Measurements from ENCODE around the gene MYT1.
A peak's percentile ranks its signal among the peaks of the same experiment; 100 is the strongest.
"Not testable (repeated sequence)": the region's sequence is repeated elsewhere in the genome, so short reads cannot be mapped to it uniquely, and the experiment has no call there.

Gene MYT1

GRCh38 chr20:64171211-64171610 lies 7.0 kb downstream of the MYT1 start:
- no peak for DNase-seq

DNA sequence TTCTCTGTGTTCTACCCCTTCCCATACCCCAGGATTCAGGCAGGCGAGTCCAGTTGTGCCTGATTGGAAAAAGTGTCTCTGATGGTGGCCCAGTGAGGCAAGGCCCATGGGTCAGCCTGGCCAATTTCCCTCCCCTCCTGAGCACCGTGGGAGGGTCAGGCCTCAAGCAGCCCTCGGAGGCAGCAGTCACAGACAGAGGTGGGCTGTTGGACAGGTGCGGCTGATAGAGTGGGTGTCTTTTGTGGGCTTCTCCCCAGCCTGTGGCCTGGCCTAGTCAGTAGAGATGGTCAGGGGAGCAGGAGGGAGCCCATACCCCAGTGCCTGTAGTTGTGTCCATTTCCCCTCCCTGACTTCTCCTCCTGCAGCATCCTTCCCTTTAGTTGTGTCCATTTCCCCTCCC lies 8.9 kb downstream of the MYT1 start:
- DNase-seq = no peak

GRCh38 chr20:64176551-64176950 lies 12.3 kb downstream of the MYT1 start:
- no peak for DNase-seq

DNA sequence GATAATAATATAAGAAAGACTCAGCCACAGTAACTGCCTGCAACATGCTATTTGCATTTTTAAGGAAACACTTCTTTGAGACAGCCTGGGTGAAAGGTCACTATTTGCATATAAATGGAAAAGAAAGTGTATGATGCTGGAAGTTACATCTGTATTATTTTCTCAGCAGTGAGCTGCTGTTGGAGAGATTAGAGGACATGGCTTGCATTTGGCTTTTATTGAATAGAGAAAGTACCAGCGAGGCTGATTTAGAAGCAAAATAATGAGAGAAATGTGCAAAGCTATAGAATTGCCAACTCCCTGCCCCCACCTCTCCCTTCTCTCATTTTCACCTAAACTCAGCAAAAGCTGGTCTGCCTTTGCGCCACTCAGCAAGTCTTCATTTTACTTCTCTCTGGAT lies 12.7 kb downstream of the MYT1 start:
- DNase-seq = no peak

DNA sequence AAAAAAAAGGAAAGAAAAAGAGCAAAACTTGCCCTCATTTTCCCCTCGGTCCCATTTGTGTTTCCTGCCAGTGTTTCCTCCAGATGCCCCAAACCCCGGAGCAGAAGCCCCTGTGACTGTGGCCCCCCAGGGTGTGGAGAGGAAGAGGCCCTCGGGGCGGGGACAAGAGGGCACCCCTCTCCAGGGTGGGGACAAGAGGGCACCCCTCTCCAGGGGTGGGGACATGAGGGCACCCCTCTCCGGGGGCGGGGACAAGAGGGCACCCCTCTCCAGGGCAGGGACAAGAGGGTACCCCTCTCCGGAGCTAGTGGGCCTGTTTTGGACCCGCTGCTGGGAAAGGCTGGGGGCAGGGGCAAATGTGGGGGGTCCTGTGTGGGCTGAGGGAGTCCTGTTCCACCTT lies 13.1 kb downstream of the MYT1 start:
- no peak for DNase-seq

GRCh38 chr20:64177787-64178186 lies 13.5 kb downstream of the MYT1 start:
- no peak for DNase-seq

- DNase-seq = not testable (repeated sequence)
Measured at GRCh38 chr20:64178925-64179324, 14.7 kb downstream of the MYT1 start.

GRCh38 chr20:64179805-64180204 lies 15.6 kb downstream of the MYT1 start:
- DNase-seq = no peak

DNA sequence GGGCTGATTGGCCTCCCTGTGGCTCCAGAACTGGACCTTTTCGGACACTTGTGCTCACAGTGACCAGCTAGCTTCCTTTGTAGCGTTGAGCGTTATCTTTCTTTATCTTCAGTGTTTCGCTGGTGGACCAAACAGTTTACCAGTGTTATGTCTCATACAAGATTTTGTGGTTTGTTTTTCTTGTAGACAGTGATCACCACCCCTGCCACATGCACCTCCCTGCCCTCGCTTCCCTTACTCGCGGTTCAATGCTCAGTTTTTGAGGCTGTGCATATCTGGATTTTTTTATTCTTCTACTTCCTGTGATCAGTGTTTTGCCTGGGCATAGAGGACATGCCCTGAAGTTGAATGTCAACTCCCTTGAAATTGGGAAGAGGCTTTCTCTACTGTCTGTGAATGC lies 16.4 kb downstream of the MYT1 start:
- DNase-seq = no peak

- DNase-seq = no peak
Measured at GRCh38 chr20:64181391-64181790, 17.1 kb downstream of the MYT1 start.

DNA sequence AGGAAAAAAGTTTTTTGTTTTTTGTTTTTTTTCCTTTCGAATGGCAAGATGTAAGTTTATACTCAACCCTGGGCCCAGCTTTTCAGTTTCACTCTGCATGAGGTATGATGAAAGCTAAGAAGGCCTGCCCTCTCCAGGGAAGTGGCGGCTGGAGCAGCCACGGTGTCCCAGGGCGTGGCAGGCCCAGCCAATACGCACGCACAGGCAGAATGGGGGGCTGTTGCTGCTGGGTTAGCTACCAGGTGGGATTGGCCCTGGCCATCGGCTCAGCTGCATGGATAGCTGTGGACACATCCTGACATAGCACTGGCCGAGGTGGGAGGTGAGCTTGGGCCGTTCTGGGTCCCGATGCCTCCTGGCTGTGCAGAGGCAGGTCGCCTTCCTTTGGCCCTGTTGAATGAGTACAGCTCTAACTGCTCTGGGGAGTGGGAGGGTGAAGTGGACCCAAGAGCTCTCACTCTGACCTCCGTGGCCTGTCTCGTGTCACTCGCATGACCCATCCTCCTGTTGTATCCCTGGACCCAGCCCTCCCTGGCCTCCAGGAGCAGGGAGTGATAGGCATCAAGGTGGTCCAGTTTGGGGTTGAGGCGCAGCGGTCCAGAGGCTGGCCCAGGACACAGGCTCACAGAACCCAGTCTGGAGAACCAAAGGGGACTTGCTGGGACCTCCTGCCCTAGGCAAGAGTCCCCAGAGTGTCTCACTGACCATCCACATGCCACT lies 18.1 kb downstream of the MYT1 start:
- DNase-seq = no peak

DNA sequence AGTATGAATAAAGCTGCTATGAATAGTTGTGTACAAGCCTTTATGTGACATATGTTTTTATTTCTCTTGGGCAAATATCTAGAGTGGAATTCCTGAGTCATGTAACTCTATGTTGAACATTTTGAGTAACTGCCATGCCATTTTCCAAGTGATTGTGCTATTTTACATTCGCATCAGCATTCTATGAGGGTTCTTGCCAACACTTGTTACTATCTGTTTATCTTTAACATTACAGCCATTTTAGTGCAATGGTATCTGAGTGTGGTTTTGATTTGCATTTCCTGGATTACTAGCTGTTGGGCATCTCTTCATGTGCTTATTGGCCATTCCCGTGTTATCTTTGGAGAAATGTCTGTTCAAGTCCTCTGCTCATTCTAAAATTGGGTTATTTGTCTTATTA lies 19.1 kb downstream of the MYT1 start:
- no peak for DNase-seq

- no peak for DNase-seq
Measured at GRCh38 chr20:64184795-64185194, 20.5 kb downstream of the MYT1 start.

DNA sequence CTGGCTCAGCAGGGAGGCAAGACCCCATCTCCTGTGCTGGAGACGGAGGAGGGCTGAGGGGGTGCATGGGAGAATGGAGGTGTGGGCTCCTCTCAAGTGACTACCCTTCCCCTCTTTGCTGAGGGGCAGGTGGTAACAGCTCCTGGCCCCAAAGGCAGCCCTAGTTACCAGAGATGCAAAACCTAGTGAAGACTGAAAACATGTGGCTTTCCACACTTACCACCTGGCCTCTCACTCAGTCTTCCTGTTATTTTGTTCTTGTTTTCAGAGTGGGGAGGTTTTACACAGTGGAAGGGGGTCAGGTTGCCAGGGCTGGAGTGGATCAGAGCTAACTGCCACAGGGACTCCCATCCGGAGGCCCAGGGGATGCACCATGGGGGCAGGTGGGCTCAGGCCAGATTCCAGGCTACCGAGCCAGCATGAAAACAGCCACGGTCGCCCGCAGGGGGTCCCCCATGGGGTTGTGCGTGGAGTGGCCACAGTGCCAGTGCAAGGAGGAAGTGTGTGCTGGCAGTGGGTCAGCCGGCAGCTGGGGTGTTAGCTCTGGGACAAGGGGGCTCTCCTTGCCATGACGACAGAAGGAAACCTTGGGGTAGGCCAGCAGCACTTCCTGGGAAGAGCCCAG lies 21.1 kb downstream of the MYT1 start:
- DNase-seq = no peak

- DNase-seq = no peak
Measured at GRCh38 chr20:64186071-64186598, 21.9 kb downstream of the MYT1 start.

- not testable (repeated sequence) for DNase-seq
Measured at GRCh38 chr20:64187213-64187612, 23.0 kb downstream of the MYT1 start.

GRCh38 chr20:64188091-64188490 lies 23.8 kb downstream of the MYT1 start:
- no peak for DNase-seq

GRCh38 chr20:64188682-64189529 lies 24.7 kb downstream of the MYT1 start:
- DNase-seq = peak; percentile 92

GRCh38 chr20:64189530-64189966 lies 25.3 kb downstream of the MYT1 start:
- no peak for DNase-seq

GRCh38 chr20:64189986-64190385 lies 25.7 kb downstream of the MYT1 start:
- no peak for DNase-seq

DNA sequence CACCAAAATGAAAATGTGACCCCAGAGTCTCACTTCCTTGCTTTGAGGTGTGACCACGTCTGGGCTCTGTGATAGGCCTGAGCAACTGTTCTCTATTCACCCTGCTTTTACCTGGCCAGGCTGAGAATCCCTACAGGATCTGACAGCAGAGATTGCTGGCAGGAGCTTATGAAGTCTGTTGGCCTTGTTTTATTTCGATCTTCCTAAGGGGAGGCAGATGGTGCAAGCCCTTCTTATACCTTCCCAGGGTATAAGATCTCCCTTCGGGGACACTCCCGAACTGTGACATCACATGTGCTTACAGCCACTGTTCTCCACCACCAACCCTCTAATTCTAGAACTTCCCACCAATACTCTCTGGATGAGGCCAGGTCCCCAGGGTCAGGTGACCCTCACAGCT lies 26.8 kb downstream of the MYT1 start:
- no peak for DNase-seq

- DNase-seq = no peak
Measured at GRCh38 chr20:64192406-64192805, 28.2 kb downstream of the MYT1 start.

DNA sequence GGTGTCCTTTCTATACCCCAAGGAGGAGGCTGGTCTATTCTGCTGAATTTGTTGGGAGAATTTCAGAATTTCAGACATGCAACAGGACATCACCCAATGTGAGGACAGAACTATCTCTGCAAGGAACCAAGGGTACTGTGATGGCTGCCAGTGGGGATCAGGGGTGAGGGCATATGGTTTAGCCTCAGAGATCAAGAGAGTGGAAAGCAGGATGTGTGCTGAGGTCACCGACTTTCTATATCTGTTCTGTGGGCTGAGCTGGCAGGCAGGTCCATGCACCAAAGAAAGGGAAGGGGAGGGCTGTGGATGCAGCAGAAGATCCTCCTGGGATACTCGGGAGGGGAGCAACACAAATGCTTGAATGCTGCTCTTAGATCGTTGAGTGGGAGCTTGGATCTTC lies 28.8 kb downstream of the MYT1 start:
- no peak for DNase-seq

DNA sequence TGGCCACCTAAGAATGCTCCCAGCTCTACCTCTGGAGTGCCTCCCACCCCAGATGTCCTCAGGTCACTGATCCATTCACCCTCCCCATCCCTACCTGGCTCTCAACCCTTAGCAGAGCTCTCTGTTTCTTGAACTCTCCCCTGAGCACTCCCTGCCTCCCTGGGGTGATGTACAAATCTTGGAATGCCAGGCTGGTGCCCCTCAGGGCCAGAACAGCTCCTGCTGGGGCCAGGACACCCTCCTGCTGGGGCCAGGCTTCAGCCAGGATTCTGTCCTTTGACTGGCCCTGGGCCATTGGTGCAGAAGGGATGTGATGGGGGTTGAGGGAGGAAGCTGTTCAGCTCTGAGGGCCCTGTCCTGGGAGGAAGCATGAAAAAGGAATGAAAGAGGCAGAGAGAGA lies 30.0 kb downstream of the MYT1 start:
- no peak for DNase-seq

Measured in NCI-H1436 (cell line).